Vagina (tissue), 2 donors: ENCODE results near the gene OR52E1.

Source experiments
- CTCF ChIP-seq, 3 experiments: fragments of 450-650 bp in 2 of 3; fragments of 200-600 bp in 1 of 3; sonication (generic) in 1 of 3; IDR thresholded peaks; one replicate each; pipeline ENCODE4 v1.5.1; 2017 to 2019; ENCODE audit warnings: antibody characterized with exemption in 3 of 3, mild to moderate bottlenecking in 2 of 3, moderate library complexity in 2 of 3
- POLR2A ChIP-seq, 2 donors: fragments of 450-650 bp; IDR thresholded peaks; one replicate each; pipeline ENCODE4 v1.6.1; 2017; ENCODE audit warnings: antibody characterized with exemption in 2 of 2, mild to moderate bottlenecking in 2 of 2, moderate library complexity in 2 of 2
- POLR2AphosphoS5 ChIP-seq, 2 donors: sonication (generic); formaldehyde crosslinking; IDR thresholded peaks; one replicate each; pipeline ENCODE4 v1.9.0; 2017; ENCODE audit warnings: antibody characterized with exemption in 2 of 2, mild to moderate bottlenecking in 2 of 2, low read depth in 1 of 2; ENCODE audit not compliant: insufficient read depth in 1 of 2

- TF ChIP-seq CTCF (IDR thresholded peaks at IDR 0.05) (no peak), POLR2A (IDR thresholded peaks at IDR 0.05) (no peak), POLR2AphosphoS5 (IDR thresholded peaks at IDR 0.05; ENCODE audit: insufficient read depth in 1 of 2, low read depth in 1 of 2) (no peak)
Observed at GRCh38 chr11:5081405-5081804, 12.0 kb downstream of the OR52E1 start.
